ENCODE data around the gene CDK6.

Gene CDK6

GRCh38 chr7:92699560-92699959 is 136.8 kb downstream of the CDK6 start:
- no peak for DNase-seq

GRCh38 chr7:92698237-92698841 is 138.0 kb downstream of the CDK6 start:
- DNase-seq = no peak

GRCh38 chr7:92697414-92697813 is 139.0 kb downstream of the CDK6 start:
- no peak for DNase-seq

- no peak for DNase-seq
These were observed 139.4 kb downstream of the CDK6 start for GRCh38 chr7:92697012-92697411.

GRCh38 chr7:92696584-92696983 is 139.8 kb downstream of the CDK6 start:
- no peak for DNase-seq

- no peak for DNase-seq
These were observed 140.8 kb downstream of the CDK6 start for GRCh38 chr7:92695308-92696261.

GRCh38 chr7:92694211-92694610 is 142.2 kb downstream of the CDK6 start:
- no peak for DNase-seq

GRCh38 chr7:92693519-92693918 is 142.9 kb downstream of the CDK6 start:
- no peak for DNase-seq

GRCh38 chr7:92691578-92691977 is 144.8 kb downstream of the CDK6 start:
- DNase-seq = no peak

- peak; percentile 13 for DNase-seq
These were observed 151.0 kb downstream of the CDK6 start for GRCh38 chr7:92685136-92686042.

- no peak for DNase-seq
These were observed 152.1 kb downstream of the CDK6 start for GRCh38 chr7:92684274-92684673.

- no peak for DNase-seq
These were observed 153.4 kb downstream of the CDK6 start for GRCh38 chr7:92682903-92683539.

- DNase-seq = no peak
These were observed 154.0 kb downstream of the CDK6 start for GRCh38 chr7:92682330-92682729.

- no peak for DNase-seq
These were observed 154.7 kb downstream of the CDK6 start for GRCh38 chr7:92681633-92682032.

- no peak for DNase-seq
These were observed 155.9 kb downstream of the CDK6 start for GRCh38 chr7:92680442-92680841.

GRCh38 chr7:92678291-92678920 is 158.0 kb downstream of the CDK6 start:
- DNase-seq = no peak

- no peak for DNase-seq
These were observed 162.0 kb downstream of the CDK6 start for GRCh38 chr7:92674379-92674778.

GRCh38 chr7:92671505-92672169 is 164.7 kb downstream of the CDK6 start:
- no peak for DNase-seq

- DNase-seq = no peak
These were observed 166.0 kb downstream of the CDK6 start for GRCh38 chr7:92670204-92670851.

- DNase-seq = no peak
These were observed 166.7 kb downstream of the CDK6 start for GRCh38 chr7:92669616-92670165.

GRCh38 chr7:92668564-92668963 is 167.8 kb downstream of the CDK6 start:
- no peak for DNase-seq

Measured in activated CD4-positive, alpha-beta T cell treated with anti-CD3 and anti-CD28 coated beads for 1 hour (primary cell).